T-helper 22 cell (primary cell): ENCODE measurements around the gene GMDS.

Experiments used
- DNase-seq: peaks from one replicate; pipeline ENCODE4 v3.0.0-alpha.2; 2020; ENCODE audit warnings: low read depth

Gene GMDS

DNA sequence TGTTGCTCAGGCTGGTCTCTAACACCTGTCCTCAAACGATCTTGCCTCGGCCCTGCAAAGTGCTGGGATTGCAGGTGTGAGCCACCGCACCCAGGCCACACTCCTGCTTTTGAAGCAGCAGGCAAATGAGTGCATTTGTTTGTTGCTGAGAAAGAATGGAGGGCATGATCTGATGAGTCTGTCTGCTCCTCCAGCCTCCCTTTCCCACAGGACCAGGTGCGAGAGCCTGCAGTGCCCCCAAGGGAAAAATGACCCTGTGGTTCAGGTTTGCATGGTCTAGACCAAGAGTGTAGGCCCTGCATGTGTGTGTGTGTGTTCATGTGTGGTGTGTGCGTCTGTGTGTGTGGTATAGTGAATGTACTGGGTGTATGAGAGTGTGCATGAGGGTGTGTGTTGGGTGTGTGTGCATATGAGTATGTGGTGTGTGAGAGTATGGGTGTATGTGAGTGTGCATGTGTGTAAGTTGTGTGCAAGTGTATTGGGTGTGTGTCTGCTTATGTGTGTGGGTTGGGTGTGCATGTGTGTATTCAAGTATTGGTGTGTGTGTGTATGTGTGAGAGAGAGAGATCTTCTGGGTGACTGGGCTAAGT is 658.4 kb downstream of the GMDS start:
- no peak for DNase-seq

DNA sequence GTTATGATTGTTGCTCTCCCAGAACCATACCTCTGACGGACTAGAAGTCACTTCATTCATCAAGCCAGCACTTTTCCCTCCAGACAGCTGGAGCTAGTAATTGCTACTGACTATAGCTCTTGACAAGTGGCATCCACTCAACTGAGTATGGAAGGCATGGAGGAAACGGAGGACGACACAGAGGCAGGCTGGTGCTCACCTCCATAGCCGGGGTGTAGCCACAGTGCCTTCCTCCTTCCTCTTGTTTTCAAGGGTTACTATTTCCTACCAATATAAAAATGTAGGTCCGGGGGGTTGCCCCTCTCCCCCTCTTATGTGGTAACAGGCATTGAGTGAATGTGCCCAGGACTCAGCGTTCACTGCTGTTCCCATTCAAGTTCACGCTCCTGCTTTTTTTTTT is 659.1 kb downstream of the GMDS start:
- no peak for DNase-seq

DNA sequence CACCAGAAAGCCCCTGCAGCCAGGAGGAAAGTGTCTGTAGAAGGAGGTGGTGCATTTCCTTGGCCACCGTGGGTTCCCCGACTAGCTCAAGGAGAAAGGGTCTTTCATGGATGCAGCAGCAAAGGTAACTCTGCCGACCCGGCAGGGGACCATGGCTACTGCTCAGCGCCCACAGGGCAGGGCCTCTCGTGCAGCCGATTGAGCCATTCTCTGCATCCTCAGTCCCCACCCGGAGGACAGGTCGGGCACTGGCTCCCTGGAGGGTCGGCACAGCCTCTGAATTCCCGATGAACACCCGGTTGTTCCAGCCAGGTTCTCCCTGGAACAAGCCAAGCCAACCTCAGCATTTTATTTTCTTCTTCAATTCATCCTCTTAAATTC is 659.7 kb downstream of the GMDS start:
- DNase-seq: no peak

DNA sequence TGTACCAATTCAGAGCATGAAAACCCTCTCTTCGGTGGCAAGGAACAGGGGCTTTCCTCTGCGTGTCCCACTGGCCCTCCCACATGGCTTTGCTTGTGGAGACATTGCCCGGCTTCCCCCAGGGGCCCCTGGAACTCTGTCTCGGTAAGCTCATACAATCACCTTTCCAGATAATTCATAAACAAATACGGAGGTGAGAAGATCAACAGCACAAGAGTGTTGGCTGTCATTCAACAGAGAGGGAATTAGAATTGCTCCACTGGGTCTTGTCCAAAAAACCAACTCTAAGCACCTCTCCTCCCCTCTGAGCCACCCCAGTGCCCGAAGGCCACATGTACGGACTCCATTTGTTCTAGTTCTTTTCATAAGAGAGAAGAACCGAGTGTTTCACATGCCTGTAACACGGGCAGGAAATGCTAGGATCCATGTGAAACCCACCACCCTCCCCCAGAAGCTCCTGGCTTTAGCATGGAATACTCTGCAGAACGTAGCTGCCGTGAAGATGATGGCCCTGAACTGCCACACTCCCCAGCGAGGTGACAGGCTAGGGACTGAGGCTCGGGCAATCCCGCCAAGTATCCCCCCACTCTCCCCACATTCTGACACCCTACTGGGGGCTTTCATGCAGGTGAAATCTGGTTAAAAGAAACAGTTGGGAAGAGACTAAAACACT is 660.3 kb downstream of the GMDS start:
- no peak for DNase-seq

DNA sequence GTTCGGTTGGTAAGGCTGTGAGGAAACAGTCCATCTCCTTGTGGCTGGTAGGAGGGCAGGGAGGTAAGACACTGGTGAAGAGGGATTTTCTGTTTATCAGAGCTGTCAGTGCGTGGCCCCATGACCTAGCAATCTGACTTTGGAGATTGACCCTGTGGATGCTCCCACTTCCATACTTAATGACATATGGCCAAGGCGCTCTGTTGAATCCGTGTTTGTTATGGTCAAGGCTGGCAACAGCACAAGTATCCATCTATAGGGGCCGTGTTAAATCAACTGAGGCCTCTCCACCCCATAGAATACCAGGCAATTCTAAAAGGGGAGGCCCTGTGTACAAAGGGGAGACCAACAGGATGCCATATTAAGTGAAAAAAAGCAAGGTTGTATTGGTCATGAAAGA is 661.3 kb downstream of the GMDS start:
- no peak for DNase-seq

DNA sequence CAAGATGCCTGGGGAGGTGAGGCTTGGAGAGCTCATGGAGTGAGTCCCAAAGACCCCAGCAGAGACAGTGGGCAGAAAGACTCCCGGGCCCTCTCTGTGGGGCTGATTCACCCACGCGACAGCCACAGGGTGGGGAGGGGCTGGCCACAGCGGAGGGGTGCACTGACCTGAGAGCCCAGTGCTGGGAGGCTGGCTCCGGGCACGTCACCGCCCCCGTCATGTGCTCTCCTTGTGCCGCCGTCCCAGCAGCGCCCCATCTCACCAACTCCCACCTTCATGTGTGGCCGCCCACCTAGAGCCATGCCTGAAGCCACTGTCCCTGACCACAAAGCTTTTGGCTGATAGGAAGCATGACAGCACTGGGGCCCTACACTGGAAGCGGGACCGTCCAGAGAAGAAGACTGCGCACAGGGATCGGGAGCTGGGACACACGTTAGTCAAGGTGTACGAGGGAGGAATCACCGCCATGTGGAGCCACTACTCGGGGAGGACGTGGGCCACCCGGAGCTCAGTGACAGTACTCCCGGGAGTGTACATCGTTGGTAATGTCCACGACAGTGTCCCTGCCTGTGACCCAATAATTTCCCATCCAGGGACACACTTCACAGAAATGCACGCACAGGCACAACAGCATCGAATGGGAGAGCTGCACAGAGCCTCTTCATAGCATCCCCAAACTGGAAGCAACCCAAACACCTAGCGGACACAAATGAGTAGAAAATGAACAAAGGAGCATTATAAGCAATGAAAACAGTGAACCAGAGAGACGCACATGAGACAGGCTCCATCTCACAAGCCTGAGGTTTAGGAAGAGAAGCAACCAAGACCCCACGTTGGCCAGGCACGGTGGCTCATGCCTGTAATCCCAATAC is 664.0 kb downstream of the GMDS start:
- no peak for DNase-seq

DNA sequence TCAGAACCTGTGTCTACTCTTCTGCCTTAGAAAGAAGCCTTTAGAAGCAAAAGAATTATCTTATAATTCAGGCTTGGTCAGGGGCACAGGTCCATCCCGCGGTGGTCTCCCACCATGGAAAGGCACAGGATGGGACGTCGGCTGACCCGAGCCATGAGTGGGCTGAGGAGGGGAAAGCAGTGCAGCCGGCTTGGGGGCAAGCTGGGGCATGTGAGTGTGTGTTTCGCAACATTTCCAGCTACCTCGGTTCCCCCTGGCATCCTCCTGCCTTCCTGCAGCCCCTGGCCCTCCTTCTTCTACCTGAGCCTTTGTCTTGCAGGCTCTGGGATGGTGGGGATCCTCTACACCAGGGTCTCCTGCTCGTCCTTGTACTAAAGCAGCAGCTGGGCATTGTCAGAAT is 664.8 kb downstream of the GMDS start:
- no peak for DNase-seq

DNA sequence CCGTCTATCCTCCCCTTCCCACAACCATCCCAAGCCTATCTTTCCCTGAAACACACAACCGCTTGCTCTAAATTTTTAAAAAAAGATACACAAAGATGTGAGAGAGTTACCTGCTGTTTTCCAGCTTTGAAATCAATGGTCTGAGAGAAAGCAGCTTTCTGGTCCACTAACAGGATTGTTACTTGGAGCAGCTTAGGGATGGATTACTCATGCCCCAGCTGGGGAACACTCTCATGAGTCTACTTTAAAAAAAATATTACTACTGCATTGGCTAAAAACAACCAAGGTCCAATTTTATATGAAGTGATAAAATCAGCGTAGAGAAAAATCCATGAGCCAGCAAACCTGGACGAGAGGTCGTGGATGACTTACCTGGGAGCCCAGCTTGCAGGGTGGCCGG is 665.3 kb downstream of the GMDS start:
- no peak for DNase-seq

DNA sequence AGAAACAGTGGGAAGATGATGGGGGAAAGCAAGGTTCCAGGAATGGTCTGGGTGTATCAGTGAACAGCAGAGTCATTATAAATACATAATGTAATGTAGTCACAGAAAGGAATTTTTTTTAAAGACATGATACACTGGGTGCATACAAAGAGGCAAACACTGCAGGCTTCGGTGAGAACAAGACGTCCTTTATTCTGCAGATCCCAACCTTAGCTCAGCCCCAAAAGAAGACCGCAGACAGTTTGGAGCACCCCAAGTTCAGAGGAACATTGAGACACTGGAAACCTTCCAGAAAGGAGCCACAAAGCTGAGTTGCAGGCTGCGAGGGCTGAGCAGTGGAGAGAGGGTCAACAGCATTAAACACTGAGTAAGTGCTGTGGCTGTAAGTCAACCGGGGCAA is 666.3 kb downstream of the GMDS start:
- no peak for DNase-seq

DNA sequence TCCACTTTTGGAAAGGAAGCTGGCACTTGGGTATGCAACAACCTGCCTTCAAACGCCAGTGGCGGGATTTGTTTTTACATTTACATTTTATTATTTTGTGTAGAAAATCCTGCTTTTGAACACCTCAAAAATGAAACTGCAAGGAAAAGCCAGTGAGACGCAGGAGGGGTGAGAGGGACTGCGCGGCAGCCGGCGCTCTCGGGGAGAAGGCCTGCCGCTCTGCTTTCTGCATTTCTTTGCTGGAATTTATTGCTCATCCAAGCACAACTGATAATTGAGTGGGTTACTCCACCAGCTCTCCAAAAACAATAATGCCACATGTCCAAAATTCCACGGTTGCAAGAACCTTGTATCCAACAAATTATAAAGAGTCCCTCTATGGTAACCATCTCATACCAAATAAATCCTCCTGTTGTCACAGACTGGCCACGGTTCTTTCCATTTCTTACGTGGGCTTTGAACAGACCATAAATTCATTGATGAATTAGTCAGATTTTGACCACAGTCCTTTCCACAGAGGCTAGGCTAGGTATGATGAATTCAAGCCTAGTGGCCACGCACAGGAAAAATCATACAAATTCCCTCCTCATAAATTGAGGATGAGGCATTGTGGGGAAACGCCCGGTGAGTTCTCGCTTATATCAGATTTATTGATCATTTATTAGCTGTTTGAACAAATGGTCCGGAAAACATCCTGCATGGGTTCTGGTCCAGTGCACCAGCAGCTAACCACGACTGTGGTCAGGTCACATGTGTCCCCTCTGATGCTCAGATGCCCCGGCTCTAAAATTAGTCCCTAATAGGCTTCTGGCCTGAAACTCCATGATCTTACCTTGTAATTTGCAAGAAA is 667.3 kb downstream of the GMDS start:
- no peak for DNase-seq

DNA sequence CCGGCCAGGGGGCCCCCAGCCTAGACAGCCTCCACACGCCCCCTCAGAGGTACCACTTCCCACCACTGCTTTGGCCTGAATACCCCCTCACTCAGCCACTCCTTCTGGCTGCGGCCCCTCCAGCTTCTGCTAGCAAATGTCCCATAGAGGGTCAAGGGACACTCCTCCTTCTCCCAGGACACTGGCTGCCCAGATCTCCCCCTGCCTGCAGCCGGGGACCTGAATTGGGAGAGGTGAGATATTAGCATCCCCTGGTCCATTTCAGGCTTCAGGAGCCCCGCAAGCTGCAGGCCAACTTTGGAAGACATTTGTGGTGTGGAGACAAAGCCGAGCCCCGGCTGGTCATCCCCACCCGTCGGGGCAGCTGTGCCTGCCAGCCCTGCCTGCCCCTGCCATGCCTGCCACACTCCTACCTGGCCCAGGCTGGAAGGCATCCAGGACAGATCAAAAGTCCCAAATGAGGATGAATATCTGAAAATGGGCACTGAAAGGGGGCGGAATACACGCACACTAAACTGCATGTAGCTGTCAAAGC is 668.2 kb downstream of the GMDS start:
- no peak for DNase-seq

DNA sequence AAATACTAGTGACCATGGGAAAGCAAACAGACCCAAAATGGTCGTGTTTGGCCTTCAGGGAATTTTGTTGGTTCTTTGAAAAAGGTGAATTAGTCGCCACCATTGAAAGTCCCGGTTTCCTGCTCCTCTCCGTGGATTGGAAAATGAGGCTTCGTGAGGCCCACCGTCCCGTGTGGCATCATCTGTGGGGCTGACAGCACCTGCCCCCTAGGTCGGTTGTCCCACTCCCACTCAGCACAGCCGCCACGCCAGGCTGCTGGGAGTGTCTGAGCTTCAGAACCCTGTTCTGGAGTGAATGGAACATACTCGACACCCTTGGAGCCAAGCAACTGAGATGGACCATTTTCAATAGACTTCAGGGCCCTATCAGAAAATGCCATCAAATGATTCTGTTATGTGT is 668.7 kb downstream of the GMDS start:
- no peak for DNase-seq

DNA sequence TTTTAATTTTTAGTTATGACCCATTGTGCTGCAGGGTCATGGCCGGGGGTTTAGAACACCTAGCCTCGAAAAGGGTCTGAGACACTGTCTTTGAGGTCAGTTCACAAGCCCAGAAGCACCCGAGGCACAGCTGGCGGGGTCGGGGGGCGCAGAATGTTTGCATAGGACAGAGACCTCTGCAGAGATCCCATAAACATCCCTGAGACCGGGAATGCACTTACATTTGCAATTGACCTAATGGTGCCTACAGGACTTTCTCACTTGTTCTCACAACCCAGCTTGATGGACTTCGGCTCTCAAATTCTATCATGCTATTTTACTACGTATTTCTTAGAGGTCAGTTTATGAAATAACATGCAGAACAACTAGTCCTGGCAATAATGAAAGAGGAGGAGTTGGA is 669.2 kb downstream of the GMDS start:
- DNase-seq: no peak

DNA sequence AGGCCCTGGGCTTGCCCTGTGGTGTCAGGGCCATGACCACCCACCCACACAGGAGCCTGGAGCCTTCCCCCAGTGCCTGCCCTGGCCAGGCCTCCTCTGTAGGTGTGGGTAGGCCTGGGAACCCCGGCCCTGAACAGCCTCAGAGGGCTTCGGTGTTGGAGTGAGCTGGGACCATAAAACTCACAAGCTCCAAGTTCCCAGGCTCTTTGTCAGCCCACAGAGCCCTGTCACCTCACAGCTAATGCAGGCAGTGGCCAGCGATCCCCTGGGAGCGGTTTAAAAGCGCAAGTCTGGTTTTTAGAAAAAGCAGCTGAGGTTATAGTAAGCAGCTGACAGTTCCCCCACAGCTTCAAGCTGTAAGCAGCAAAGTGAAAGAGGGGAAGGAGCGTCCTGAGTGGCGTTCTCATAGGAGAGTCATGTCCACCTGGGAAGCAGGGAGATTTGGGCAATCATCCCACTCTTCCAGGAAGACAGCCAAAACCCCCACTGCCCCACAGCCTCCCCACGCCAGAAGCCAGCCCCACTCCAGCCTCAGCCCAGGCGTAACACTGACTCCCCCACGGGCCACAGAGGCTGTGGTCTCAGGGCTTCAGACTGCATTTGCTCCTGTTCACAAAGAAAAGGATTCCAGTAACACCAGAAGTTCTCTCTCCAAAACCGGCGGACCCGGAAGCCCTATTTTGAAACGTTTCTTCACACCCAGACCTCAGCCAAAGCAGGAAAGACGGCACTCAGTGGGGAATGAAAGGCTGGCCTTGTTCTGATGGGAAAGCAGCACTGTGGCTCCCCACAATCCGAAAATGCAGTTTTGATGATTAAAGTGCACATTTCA is 670.0 kb downstream of the GMDS start:
- DNase-seq: no peak

DNA sequence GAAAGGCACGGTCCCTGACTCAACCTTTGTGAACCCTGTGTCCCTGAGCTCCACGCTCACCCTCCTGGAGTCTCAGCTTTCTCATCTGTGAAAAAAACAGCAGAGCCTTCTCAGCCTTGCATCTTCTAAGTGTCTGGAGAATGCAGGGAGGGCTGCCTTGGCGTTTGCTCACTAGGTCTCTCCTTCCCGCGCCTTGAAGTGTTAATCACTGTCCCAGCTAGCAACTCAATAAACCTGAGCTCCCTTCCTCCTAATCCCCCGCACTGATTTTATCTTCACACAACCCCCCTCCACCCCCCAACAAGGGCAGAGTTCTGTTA is 670.6 kb downstream of the GMDS start:
- DNase-seq: no peak

DNA sequence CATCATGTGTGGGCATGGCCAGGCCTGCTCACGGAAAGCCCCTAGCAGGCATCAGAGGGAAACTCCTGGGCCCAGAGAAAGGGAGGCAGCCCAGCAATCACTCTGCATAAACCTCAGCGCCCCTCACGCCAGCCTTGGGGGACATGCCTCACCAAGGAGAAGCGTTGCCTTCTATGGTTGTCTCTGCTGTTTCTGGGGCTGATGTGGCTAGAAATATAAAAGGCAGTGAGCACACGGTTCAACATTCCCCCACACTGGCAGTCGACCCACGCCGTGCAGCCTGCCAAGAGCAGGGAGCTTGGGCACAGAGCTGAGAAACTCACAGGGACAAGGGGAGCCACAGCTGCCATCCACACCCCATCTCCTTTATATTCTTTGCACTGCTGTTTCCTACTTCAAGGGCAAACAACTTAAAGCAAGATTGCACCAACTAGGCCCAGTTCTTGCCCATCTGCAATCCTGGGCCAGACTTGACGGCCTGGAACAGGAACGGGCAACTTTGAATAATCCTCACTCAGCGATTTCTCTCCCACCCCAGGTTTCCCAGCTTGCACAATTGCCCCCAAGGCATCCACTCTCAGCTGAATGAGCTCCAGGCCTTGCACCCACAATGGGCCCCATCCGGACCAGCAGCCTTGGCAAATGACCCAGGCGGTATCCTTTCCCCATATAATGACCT is 671.2 kb downstream of the GMDS start:
- DNase-seq: no peak
